GM19099 (cell line): Measurements from ENCODE around the gene IL12RB2.

Experiments
- POLR2A ChIP-seq: IDR thresholded peaks from 3 replicates; pipeline ENCODE4 v1.6.1; 2011; ENCODE audit warnings: low read depth; ENCODE audit not compliant: insufficient read length; ENCODE audit errors: extremely low read depth

The IL12RB2 gene, protein sequence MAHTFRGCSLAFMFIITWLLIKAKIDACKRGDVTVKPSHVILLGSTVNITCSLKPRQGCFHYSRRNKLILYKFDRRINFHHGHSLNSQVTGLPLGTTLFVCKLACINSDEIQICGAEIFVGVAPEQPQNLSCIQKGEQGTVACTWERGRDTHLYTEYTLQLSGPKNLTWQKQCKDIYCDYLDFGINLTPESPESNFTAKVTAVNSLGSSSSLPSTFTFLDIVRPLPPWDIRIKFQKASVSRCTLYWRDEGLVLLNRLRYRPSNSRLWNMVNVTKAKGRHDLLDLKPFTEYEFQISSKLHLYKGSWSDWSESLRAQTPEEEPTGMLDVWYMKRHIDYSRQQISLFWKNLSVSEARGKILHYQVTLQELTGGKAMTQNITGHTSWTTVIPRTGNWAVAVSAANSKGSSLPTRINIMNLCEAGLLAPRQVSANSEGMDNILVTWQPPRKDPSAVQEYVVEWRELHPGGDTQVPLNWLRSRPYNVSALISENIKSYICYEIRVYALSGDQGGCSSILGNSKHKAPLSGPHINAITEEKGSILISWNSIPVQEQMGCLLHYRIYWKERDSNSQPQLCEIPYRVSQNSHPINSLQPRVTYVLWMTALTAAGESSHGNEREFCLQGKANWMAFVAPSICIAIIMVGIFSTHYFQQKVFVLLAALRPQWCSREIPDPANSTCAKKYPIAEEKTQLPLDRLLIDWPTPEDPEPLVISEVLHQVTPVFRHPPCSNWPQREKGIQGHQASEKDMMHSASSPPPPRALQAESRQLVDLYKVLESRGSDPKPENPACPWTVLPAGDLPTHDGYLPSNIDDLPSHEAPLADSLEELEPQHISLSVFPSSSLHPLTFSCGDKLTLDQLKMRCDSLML

GRCh38 chr1:67307251-67308060, at the start of gene IL12RB2:
TSS of gene IL12RB2 (plus strand) at chr1:67307873. CDS start at chr1:67320369, 12,496 bp downstream.
- TF ChIP-seq POLR2A = no peak

DNA sequence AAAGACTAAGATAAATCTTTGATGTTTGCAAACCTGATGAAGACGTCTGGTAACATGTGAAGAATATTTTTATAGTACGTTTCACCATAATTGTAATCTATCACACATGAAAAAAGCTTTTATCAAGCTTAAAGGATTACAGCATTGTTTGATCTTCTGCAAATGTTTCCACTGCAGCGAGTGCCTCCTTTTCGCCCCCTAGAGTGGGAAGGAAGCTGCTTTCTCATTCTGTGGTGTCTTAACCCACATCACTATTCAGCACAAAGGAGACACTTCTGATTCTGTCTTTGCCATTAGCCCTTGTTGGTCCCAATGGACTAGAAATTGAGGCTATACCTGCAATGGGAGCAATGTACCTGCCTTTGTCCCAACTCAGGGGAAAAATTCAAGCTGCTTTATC, 46.0 kb upstream of the IL12RB2 start:
- TF ChIP-seq POLR2A = no peak

GRCh38 chr1:67262735-67263134, 44.9 kb upstream of the IL12RB2 start:
- no peak for TF ChIP-seq POLR2A

DNA sequence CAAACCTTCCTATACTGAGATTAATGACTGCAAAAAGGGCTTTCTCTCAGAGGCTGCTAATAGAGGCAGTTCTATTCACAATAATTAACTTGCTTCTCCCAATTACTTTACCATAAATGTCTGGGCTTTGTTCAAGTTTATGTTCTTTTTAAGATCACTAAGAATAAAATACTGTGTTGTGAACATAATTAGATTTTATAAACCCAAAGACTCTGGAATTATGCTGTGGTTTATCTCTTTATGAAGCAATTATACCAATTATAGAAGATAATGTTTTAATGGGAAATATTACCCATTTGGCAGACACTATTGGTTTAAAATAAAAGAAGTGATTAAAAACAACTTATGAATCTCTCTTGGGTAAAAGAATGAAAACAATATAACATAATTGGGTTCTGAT, 43.5 kb upstream of the IL12RB2 start:
- no peak for TF ChIP-seq POLR2A

DNA sequence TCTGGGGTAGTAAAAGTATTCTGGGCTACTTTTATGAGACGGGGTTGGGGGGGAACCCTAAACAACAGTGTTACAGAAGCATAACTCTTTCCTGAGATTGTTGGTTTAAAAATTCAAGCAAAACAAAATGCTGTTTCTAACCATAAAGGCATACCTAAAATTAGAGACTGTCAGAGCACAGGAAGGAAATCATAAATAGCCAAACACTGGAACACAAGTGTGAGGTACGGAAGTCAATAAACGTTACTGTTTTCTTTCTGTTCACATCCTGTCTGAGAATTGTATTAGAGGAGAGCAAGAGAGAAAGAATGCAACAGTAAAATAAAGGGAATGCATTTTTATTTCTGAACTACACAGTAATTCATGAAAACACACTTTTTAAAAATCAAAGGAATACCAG, 42.8 kb upstream of the IL12RB2 start:
- TF ChIP-seq POLR2A = no peak

DNA sequence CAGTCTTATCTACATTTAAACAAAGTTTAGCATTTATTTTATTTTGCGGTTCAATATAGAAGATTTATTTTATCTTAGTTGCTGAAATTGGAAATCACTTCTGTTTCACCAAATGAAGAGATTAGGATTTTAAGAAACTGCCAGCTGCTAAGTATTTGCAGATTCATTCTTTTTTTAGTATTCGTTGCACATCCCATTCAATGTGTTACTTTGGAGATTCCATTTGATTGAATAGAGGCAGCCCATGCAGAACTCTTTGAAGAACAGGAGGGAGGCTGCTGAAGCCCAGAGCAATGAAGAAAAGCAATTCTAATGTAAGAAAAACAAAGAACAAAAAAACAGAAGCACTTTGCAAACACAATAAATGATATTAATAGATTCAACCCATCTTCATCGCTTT, 38.6 kb upstream of the IL12RB2 start:
- no peak for TF ChIP-seq POLR2A

DNA sequence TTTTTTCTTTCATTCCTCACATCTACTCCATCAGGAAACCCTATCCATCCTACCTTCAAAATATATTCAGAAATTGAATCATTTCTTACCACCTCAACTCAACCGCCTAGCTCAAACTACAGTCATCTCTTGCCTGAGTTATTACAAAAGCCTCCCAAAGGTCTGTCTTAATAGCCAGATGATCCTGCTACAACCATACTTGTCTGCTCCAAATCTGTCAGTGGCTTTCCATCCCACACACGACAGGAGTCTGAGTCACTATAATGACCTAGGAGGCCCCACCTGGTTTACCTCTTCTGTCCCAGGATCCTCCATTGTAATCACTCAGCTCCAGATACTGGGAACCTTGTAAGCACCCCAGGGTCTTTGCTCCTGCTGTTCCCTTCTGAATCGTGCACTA, 37.1 kb upstream of the IL12RB2 start:
- no peak for TF ChIP-seq POLR2A

- no peak for TF ChIP-seq POLR2A
These were observed 34.1 kb upstream of the IL12RB2 start for GRCh38 chr1:67273591-67273990.

DNA sequence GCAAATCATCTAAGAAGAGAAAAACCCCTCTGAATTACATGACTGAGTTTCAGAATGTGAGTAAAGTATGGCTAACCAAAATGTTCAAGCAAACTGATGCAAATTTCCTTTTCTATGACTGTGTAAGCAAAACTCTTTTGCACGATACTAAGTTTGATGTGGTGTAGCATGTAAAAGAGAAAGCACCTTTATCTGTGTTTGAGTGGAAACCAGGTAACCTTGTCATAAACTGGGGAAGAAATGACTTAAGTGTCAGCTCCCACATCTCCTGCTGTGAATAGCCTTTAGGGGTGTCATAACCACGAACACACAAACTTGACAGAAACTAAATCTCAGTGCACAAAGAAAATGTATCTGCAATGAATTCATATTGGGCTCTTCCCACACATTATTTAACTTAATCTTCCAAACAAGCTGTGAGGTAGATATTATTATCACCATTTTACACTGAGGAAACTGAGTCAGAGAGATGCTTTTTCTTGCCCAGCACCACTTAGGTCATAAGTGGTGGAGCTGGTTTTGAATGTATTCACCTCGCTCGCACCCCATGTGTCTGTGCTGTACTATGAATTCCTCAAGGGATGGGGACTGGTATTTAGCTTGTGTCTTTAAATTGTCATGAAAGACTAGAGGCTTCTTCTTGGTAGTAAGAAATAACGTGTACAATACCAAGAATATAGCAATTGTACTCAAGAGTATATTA, 32.9 kb upstream of the IL12RB2 start:
- no peak for TF ChIP-seq POLR2A

- no peak for TF ChIP-seq POLR2A
These were observed 27.0 kb upstream of the IL12RB2 start for GRCh38 chr1:67280696-67281095.

GRCh38 chr1:67281244-67281643, 26.4 kb upstream of the IL12RB2 start:
- TF ChIP-seq POLR2A = no peak

- TF ChIP-seq POLR2A = no peak
These were observed 21.7 kb upstream of the IL12RB2 start for GRCh38 chr1:67285780-67286488.

DNA sequence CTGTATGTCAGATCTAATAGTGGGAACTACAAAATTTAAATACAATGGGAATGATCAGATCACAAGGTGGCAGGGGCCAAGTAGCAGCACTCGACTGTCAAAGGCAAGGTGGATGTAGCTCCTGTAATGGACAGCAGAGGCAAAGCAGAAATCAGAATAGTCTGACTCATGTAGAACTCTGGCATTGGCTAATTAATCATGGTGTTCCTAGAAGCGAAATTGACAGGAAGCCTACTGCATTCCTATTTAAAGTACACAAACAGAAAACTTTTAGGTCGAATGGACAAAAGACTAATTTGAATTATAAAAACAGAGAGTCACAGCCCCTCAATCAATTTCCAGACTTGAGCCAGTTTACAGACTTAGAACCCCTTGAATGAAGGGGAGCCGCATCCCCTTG, 17.4 kb upstream of the IL12RB2 start:
- TF ChIP-seq POLR2A = no peak
